DOHH2 (cell line): ENCODE measurements around the gene PCCA.

Source experiments
- H3F3A ChIP-seq: fragments of 200-600 bp; sonication (generic), shearing (Covaris generic); 2 replicates; pipeline ENCODE4 v1.6.0; 2016; ENCODE audit warnings: antibody characterized with exemption, mild to moderate bottlenecking; ENCODE audit not compliant: control insufficient read depth, insufficient read depth
- H3K27ac ChIP-seq: fragments of 200-600 bp; sonication (generic); 2 replicates; pipeline ENCODE4 v1.5.1; 2014; ENCODE audit warnings: low read depth, mild to moderate bottlenecking, low read length, moderate library complexity
- H3K27me3 ChIP-seq: fragments of 200-600 bp; sonication (generic); 2 replicates; pipeline ENCODE4 v1.6.1; 2014; ENCODE audit warnings: mild to moderate bottlenecking, low read length, mixed read lengths; ENCODE audit not compliant: control insufficient read depth
- H3K36me3 ChIP-seq: fragments of 200-600 bp; sonication (generic); 2 replicates; pipeline ENCODE4 v1.6.1; 2014; ENCODE audit warnings: mild to moderate bottlenecking, low read length, moderate library complexity, mixed read lengths; ENCODE audit not compliant: control insufficient read depth
- H3K4me1 ChIP-seq: fragments of 200-600 bp; sonication (generic); 2 replicates; pipeline ENCODE4 v1.6.1; 2014; ENCODE audit warnings: mild to moderate bottlenecking, low read length, mixed read lengths; ENCODE audit not compliant: control insufficient read depth
- H3K4me2 ChIP-seq: fragments of 200-600 bp; sonication (generic); 2 replicates; pipeline ENCODE4 v1.6.0; 2014; ENCODE audit warnings: mild to moderate bottlenecking, low read length, moderate library complexity
- H3K4me3 ChIP-seq: fragments of 200-600 bp; sonication (generic); 2 replicates; pipeline ENCODE4 v1.5.1; 2014; ENCODE audit warnings: mild to moderate bottlenecking, low read length, mixed read lengths
- H3K79me2 ChIP-seq: fragments of 200-600 bp; sonication (generic); 2 replicates; pipeline ENCODE4 v1.6.1; 2014; ENCODE audit warnings: mild to moderate bottlenecking, low read length, mixed read lengths; ENCODE audit not compliant: control insufficient read depth
- H3K9me2 ChIP-seq: fragments of 200-600 bp; sonication (generic); replicated peaks from 2 replicates; pipeline ENCODE4 v1.6.1; 2014; ENCODE audit warnings: mild to moderate bottlenecking, low read length, mixed read lengths; ENCODE audit not compliant: control insufficient read depth
- H3K9me3 ChIP-seq: fragments of 200-600 bp; sonication (generic); 2 replicates; pipeline ENCODE4 v1.6.1; 2014; ENCODE audit warnings: antibody characterized with exemption, low read length, mixed read lengths; ENCODE audit not compliant: control insufficient read depth, insufficient read depth
- H4K20me1 ChIP-seq: fragments of 200-600 bp; sonication (generic); 2 replicates; pipeline ENCODE4 v1.6.0; 2014; ENCODE audit warnings: low read depth, mild to moderate bottlenecking, antibody characterized with exemption, low read length, moderate library complexity; ENCODE audit not compliant: control insufficient read depth, insufficient read depth
- CTCF ChIP-seq: fragments of 200-600 bp; sonication (generic); IDR thresholded peaks from one replicate; pipeline ENCODE4 v1.5.1; 2014; ENCODE audit warnings: antibody characterized with exemption, mild to moderate bottlenecking, low read depth, low read length; ENCODE audit not compliant: poor library complexity, severe bottlenecking
- EZH2phosphoT487 ChIP-seq: fragments of 200-600 bp; sonication (generic); IDR thresholded peaks from 2 replicates; pipeline ENCODE4 v1.6.1; 2017; ENCODE audit warnings: borderline replicate concordance, mild to moderate bottlenecking, antibody characterized with exemption, low read length, moderate library complexity, mixed read lengths

The PCCA gene

GRCh38 chr13:100234524-100235136, 145.7 kb downstream of the PCCA start:
- H3K27ac ChIP-seq: no peak overlapping the region
- H3K79me2 ChIP-seq: no peaks in the 10 kb centered on the region
- TF ChIP-seq CTCF (no peak), EZH2phosphoT487 (no peak)
- no peak overlapping the region for H3K4me2 ChIP-seq
- H3K4me3 ChIP-seq: no peak overlapping the region
- H3K36me3 ChIP-seq: no peaks in the 10 kb centered on the region
- H3K27me3 ChIP-seq: 0 out of 2 replicates have a peak, but pooled peaks cover 2% of the 10 kb centered on the region
- no peaks in the 10 kb centered on the region for H4K20me1 ChIP-seq
- no peaks in the 10 kb centered on the region for H3F3A ChIP-seq
- no peaks in the 10 kb centered on the region for H3K9me3 ChIP-seq
- no peaks in the 10 kb centered on the region for H3K9me2 ChIP-seq
- H3K4me1 ChIP-seq: peaks cover 6% of the 10 kb centered on the region; the same call in 1 of the 2 replicates

- TF ChIP-seq CTCF (peak; percentile 54), EZH2phosphoT487 (no peak)
- Histone ChIP-seq H4K20me1 (no peaks in the 10 kb centered on the region), H3F3A (no peaks in the 10 kb centered on the region), H3K4me2 (no peak overlapping the region), H3K4me3 (no peak overlapping the region), H3K9me3 (no peaks in the 10 kb centered on the region), H3K79me2 (no peaks in the 10 kb centered on the region), H3K27ac (no peak overlapping the region), H3K9me2 (no peaks in the 10 kb centered on the region), H3K4me1 (peaks cover 6% of the 10 kb centered on the region; the same call in 1 of the 2 replicates), H3K36me3 (no peaks in the 10 kb centered on the region), H3K27me3 (0 out of 2 replicates have a peak, but pooled peaks cover 2% of the 10 kb centered on the region)
Observed at GRCh38 chr13:100235311-100235901, 146.5 kb downstream of the PCCA start.

- Histone ChIP-seq H3K4me1 (peaks cover 6% of the 10 kb centered on the region; the same call in 1 of the 2 replicates), H3K27me3 (0 out of 2 replicates have a peak, but pooled peaks cover 2% of the 10 kb centered on the region), H3K9me2 (no peaks in the 10 kb centered on the region), H3K27ac (no peak overlapping the region), H3K36me3 (no peaks in the 10 kb centered on the region), H3K9me3 (no peaks in the 10 kb centered on the region), H3F3A (no peaks in the 10 kb centered on the region), H3K79me2 (no peaks in the 10 kb centered on the region), H3K4me2 (no peak overlapping the region), H3K4me3 (no peak overlapping the region), H4K20me1 (no peaks in the 10 kb centered on the region)
- no peak for TF ChIP-seq CTCF
Observed at GRCh38 chr13:100240109-100240779, 151.4 kb downstream of the PCCA start.
